Esophagus mucosa (tissue), 1 donor: Measurements from ENCODE around the gene SKOR1. TPM values are rescaled to one million over a fixed set of nuclear protein-coding genes. Genes with fewer than 3 reads are reported as not detected.

ENCODE experiments used
- ATAC-seq: fragments of 200-7000 bp; cut with Tn5 transposase; one replicate; pipeline ENCODE4 v1.9.1; 2020
- total RNA-seq: library from RNA; stranded (reverse); gene quantifications from one replicate; pipeline ENCODE4 v1.2.4, GENCODE V29; 2023
- donor health status: DM: yes; HTN: yes; CAD: no.

SKOR1 gene
- total RNA-seq, 1 donor from 2014 or later, result 0.08 TPM

GRCh38 chr15:67853454-67853853, 28.1 kb downstream of the SKOR1 start:
- no peak for ATAC-seq

- no peak for ATAC-seq
Measured at GRCh38 chr15:67854358-67854757, 29.0 kb downstream of the SKOR1 start.

GRCh38 chr15:67855842-67856241, 30.5 kb downstream of the SKOR1 start:
- no peak for ATAC-seq

GRCh38 chr15:67857220-67857619, 31.9 kb downstream of the SKOR1 start:
- no peak for ATAC-seq

- no peak for ATAC-seq
Measured at GRCh38 chr15:67859331-67859946, 34.1 kb downstream of the SKOR1 start.

GRCh38 chr15:67861983-67862382, 36.7 kb downstream of the SKOR1 start:
- no peak for ATAC-seq

- ATAC-seq, result no peak
Measured at GRCh38 chr15:67862750-67863441, 37.6 kb downstream of the SKOR1 start.

GRCh38 chr15:67863442-67863987, 38.2 kb downstream of the SKOR1 start:
- ATAC-seq, result peak; percentile 93

- no peak for ATAC-seq
Measured at GRCh38 chr15:67865331-67865730, 40.0 kb downstream of the SKOR1 start.

- ATAC-seq, result no peak
Measured at GRCh38 chr15:67865766-67866165, 40.5 kb downstream of the SKOR1 start.

- ATAC-seq, result no peak
Measured at GRCh38 chr15:67869701-67870100, 44.4 kb downstream of the SKOR1 start.

GRCh38 chr15:67870868-67871408, 45.6 kb downstream of the SKOR1 start:
- ATAC-seq, result no peak

- ATAC-seq, result no peak
Measured at GRCh38 chr15:67873777-67874176, 48.5 kb downstream of the SKOR1 start.

- no peak for ATAC-seq
Measured at GRCh38 chr15:67878712-67879206, 53.5 kb downstream of the SKOR1 start.

- no peak for ATAC-seq
Measured at GRCh38 chr15:67879440-67880129, 54.3 kb downstream of the SKOR1 start.

GRCh38 chr15:67880651-67881182, 55.4 kb downstream of the SKOR1 start:
- peak; percentile 29 for ATAC-seq

- no peak for ATAC-seq
Measured at GRCh38 chr15:67882487-67883233, 57.4 kb downstream of the SKOR1 start.

- ATAC-seq, result no peak
Measured at GRCh38 chr15:67883234-67883773, 58.0 kb downstream of the SKOR1 start.

- no peak for ATAC-seq
Measured at GRCh38 chr15:67884009-67884408, 58.7 kb downstream of the SKOR1 start.
